Measurements from ENCODE around the gene SPINK8.

DNA sequence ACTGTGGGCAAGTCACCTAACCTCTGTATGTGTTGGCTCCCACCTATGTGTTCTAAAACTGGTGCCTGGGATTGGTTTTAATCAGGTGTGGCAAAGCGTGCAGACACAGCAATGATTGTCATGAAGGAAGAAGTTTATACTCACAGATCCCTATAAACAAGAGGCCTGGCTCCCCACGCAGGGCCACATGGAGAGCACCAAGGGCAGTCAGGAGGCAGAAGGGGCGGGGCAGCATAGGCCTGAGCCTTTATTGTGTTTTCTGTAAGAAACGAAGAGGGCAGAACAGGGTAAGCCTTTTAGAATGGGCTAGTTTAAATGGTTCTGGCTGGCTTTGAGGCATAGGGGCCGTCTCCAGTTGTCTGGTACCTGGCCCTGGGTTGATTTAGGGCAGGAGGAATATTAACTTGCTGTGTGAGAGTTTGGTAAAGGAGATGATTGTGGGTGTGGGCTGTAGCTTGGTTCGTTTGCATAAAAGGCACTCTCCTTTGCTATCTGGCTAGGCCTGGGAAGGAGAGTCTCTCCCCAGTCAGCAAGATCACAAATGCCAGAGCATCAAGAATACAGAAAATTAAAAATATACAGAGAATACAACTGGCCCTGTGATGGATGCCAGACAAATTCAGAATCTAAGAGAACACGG is 36.4 kb upstream of the SPINK8 start:
- TF ChIP-seq, protein P1, sequence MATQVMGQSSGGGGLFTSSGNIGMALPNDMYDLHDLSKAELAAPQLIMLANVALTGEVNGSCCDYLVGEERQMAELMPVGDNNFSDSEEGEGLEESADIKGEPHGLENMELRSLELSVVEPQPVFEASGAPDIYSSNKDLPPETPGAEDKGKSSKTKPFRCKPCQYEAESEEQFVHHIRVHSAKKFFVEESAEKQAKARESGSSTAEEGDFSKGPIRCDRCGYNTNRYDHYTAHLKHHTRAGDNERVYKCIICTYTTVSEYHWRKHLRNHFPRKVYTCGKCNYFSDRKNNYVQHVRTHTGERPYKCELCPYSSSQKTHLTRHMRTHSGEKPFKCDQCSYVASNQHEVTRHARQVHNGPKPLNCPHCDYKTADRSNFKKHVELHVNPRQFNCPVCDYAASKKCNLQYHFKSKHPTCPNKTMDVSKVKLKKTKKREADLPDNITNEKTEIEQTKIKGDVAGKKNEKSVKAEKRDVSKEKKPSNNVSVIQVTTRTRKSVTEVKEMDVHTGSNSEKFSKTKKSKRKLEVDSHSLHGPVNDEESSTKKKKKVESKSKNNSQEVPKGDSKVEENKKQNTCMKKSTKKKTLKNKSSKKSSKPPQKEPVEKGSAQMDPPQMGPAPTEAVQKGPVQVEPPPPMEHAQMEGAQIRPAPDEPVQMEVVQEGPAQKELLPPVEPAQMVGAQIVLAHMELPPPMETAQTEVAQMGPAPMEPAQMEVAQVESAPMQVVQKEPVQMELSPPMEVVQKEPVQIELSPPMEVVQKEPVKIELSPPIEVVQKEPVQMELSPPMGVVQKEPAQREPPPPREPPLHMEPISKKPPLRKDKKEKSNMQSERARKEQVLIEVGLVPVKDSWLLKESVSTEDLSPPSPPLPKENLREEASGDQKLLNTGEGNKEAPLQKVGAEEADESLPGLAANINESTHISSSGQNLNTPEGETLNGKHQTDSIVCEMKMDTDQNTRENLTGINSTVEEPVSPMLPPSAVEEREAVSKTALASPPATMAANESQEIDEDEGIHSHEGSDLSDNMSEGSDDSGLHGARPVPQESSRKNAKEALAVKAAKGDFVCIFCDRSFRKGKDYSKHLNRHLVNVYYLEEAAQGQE (IDR thresholded peaks at IDR 0.05; ENCODE audit: insufficient read depth in 1 of 2, low read depth in 2 of 2, low read length in 2 of 2) = no peak
- TF ChIP-seq TAF1 (IDR thresholded peaks at IDR 0.05; ENCODE audit: borderline replicate concordance, insufficient read depth, low read length) = no peak
- no peak for TF ChIP-seq POLR2AphosphoS5 (IDR thresholded peaks at IDR 0.05; ENCODE audit: low read depth, low read length)

Data from PFSK-1 (cell line).